Pons (tissue), 1 donor: ENCODE data around the gene SOD3.

ENCODE experiments used
- DNase-seq: peaks from one replicate; pipeline ENCODE4 v3.0.0-alpha.2; 2016; ENCODE audit warnings: low spot score

SOD3 gene

GRCh38 chr4:24794916-24795665 is at the start of gene SOD3:
Gene SOD3, plus strand, starts transcription at chr4:24795573. Its CDS starts 3,949 bp downstream, at chr4:24799522.
- peak; percentile 55 for DNase-seq

- no peak for DNase-seq
Observed at GRCh38 chr4:24747234-24747975, 48.0 kb upstream of the SOD3 start.

- DNase-seq = no peak
Observed at GRCh38 chr4:24748023-24748422, 47.4 kb upstream of the SOD3 start.

- no peak for DNase-seq
Observed at GRCh38 chr4:24748758-24749350, 46.5 kb upstream of the SOD3 start.

- no peak for DNase-seq
Observed at GRCh38 chr4:24750106-24750505, 45.3 kb upstream of the SOD3 start.

GRCh38 chr4:24751926-24752539 is 43.3 kb upstream of the SOD3 start:
- DNase-seq = no peak

GRCh38 chr4:24753519-24753918 is 41.9 kb upstream of the SOD3 start:
- no peak for DNase-seq

GRCh38 chr4:24754571-24754970 is 40.8 kb upstream of the SOD3 start:
- DNase-seq = no peak

- no peak for DNase-seq
Observed at GRCh38 chr4:24763631-24764297, 31.6 kb upstream of the SOD3 start.

- no peak for DNase-seq
Observed at GRCh38 chr4:24764345-24764744, 31.0 kb upstream of the SOD3 start.

GRCh38 chr4:24765376-24765988 is 29.9 kb upstream of the SOD3 start:
- DNase-seq = no peak

- no peak for DNase-seq
Observed at GRCh38 chr4:24768006-24768405, 27.4 kb upstream of the SOD3 start.

- DNase-seq = no peak
Observed at GRCh38 chr4:24768604-24769003, 26.8 kb upstream of the SOD3 start.

GRCh38 chr4:24769571-24769970 is 25.8 kb upstream of the SOD3 start:
- DNase-seq = no peak

GRCh38 chr4:24770032-24770584 is 25.3 kb upstream of the SOD3 start:
- no peak for DNase-seq

- no peak for DNase-seq
Observed at GRCh38 chr4:24770667-24771066, 24.7 kb upstream of the SOD3 start.

GRCh38 chr4:24771241-24771640 is 24.1 kb upstream of the SOD3 start:
- no peak for DNase-seq

GRCh38 chr4:24772061-24772705 is 23.2 kb upstream of the SOD3 start:
- no peak for DNase-seq

- no peak for DNase-seq
Observed at GRCh38 chr4:24772952-24773351, 22.4 kb upstream of the SOD3 start.

GRCh38 chr4:24774452-24774851 is 20.9 kb upstream of the SOD3 start:
- DNase-seq = no peak
